NCI-H2196 treated with DMSO at 0.1 percent for 48 hours (cell line): ENCODE measurements around the gene GPX4.
"Not testable (repeated sequence)": the region's sequence is repeated elsewhere in the genome, so short reads cannot be mapped to it uniquely, and the experiment has no call there.

ENCODE experiments used
- DNase-seq: peaks from one replicate; lab custom pipeline; 2025; ENCODE audit not compliant: unreplicated experiment; lab: John Stamatoyannopoulos, UW

GPX4 gene

DNA sequence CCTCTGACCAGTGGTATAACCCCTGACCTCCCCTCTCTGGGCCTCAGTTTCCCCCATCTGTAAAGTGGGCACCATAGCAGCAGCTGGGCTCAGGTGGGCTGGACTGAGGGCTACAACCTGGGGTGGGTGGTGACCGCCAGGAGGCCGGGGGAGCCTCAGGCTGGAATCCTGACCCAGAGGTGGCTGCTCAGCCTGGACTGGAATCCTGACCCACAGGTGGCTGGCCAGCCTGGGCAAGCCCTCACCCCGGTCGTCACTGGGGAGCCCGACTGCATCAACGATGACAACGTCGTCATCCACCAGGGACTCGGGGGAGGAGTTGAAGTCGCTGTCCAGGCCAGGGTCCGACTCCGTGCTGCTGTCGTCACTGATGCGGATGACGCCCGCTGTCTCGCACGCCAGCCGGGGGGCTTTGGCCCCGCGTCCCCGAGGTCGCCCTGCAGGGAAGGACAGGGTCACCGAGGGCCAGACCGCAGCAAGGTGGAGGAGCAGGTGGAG, 10.2 kb downstream of the GPX4 start:
- no peak for DNase-seq

DNA sequence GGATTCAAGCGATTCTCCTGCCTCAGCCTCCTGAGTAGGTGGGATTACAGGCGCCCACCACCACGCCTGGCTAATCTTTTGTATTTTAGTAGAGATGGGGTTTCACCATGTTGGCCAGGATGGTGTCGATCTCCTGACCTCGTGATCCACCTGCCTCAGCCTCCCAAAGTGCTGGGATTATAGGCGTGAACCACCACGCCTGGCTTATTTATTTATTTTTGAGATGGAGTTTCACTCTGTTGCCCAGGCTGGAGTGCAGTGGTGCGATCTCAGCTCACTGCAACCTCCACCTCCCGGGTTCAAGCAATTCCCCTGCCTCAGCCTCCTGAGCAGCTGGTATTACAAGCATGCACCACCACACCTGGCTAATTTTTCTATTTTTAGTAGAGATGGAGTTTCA, 10.9 kb downstream of the GPX4 start:
- not testable (repeated sequence) for DNase-seq

DNA sequence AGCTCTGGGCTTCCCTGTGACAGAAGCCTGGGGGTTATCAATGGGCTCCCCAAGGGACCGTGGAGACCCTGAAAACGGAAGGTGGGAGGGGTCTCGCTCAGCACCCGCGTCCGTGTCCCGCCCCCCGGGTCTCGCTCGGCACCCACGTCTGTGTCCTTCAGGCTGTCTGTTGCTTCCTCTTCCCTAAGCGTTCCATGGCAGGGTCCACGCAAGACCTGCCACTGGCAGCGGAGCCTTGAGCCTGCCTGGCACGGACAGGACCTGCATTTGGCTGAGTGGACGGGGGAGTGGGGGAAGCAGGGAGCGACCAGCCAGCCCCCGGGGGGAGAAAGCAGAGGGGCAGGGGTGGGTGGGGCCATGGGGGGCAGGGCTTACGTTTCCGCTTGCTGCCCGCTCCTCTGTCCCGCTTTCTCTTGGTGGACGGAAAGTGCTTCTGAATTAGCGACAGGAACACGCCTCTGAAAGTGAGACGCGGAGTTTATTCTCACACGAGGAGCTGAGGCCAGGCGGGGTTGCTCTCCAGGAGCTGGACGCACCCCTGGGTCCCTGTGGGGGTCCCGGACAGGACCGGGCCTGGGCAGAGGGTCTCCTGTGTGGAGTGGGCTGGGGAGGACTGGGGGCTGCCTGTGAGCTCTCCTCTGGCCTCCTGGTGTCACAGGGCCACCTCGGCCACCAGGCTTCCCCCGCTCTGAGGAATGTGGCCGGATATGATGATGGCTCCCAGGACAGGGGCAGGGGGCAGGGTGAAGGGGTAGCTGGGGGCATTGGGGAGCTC, 12.0 kb downstream of the GPX4 start:
- no peak for DNase-seq

DNA sequence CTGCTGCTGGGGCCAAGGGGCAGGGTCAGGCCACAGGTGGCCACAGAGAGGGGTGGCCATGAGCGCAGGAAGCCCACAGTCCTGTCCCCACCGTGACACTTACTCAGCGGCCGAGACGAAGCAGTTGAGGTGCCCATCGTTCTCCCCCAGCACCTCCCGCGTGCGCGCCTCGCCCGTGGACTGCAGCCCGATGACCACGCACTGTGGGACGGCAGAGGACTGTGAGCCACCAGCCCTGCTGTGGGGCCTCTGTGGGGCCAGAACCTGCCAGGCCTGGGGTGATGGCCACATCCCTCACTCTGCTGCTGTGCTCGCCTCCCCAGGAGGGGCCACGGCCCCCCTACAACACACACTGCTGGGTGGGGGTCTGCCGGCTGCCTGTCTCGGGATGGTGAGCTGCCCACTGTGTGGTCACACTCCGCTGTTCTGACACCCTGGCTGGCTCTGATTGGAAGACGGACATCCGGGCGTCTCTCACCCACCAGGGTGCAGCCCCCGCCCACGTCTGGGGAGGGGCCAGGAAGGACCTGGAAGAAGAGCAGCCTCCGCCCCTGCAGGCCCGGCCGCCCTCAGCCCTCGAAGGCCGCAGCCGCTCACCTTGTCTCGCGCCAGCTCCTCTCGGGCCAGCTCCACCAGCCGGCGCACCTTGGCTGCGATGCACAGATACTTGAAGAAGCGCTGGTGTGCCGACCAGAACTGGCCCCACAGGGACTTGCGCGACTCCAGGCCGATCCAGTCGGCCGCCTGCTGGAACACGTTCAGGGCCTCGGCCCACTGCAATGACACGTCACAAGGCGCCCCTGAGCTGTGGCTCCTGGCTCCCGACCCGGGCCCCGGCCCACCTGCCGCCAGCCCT, 13.2 kb downstream of the GPX4 start:
- DNase-seq: no peak

DNA sequence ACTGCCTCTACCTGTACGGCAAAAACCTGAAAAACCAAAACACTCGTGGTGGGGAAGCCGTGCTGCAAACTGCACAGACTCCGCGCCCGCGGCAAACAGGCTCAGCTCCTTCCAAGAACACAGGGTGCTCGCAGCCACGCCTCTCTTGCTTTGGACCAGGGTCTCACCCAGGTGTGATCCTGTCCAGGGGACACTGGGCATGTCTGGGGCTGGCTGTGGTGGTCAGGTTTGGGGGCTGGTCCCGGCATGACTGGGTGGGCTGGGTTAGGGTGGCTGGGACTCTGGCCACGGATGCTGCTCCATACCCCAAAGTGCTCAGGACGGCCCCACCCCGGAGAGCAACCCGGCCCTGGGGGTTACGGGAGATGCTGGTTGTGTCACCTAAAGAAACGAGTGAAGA, 13.9 kb downstream of the GPX4 start:
- no peak for DNase-seq

DNA sequence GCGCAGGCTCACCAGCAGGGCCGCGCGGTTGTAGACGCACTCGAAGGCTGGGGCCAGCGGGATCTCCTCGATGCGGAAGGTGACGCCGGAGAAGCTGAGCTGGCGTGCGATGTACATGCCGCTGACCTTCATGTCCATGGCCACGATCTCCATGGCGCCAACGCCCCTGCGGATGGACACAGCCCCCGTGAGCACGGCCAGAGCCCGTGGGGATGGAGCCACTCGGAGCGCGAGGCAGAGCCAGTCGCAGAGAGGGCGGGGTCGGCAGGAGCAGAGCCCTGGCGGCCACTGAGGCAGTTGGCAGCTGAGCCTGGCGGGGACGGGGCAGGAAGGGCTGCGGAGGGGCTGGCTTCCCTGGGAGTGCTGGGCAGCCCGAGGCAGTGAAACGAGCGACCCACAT, 15.2 kb downstream of the GPX4 start:
- DNase-seq: no peak

DNA sequence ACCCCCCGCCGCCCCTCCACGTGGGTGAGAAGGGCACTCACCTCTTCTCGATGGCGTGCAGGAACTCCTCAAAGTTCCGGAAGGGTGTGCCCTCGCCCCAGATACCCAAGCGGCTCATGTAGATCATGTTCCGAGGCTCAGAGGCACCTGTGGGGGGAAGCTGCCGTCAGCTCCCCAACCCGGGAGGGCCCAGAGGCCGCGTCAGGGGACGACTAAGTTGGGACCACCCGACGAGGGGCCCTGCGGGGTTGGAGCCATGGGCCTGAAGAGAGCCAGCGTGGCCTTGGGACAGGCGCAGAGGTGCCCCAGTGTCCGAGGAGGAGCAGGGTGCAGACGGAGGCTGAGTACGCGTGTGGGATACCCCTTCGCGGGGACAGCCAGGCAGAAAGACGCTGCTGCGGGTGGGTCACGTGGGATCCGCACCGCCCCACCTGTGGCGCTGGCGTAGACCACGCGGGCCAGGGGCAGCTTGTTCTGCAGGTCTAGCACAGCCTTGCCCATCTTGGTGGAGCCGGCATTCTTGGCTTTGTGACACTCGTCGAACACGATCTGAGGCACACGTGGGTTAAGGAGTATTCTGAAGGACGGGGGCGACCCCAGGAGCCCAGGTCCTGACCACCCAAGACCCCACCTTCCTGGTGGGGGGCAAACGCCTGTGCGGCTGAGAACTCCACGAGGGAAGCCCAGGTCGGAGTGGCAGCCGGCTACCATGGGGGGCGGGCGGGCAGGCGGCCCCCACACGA, 15.9 kb downstream of the GPX4 start:
- no peak for DNase-seq

DNA sequence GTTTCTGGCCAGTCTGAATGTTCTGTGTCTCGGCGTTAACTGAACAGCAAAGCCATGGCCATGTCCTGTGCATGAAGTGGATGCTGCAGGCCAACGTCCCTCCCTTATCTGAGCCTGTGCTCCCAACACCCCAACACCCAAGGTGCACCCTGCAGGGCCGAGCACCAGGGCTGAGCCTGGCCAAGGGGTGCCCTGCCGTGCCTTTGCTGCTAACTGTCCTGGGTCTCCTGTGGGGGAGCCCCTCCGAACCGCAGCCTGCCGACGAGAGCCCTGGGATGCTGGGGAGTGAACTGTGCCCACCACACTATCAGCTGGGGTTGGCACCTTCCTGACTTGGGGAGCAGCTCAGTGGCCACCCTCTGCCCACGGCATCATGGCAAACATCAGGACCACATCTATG, 17.6 kb downstream of the GPX4 start:
- DNase-seq: no peak

DNA sequence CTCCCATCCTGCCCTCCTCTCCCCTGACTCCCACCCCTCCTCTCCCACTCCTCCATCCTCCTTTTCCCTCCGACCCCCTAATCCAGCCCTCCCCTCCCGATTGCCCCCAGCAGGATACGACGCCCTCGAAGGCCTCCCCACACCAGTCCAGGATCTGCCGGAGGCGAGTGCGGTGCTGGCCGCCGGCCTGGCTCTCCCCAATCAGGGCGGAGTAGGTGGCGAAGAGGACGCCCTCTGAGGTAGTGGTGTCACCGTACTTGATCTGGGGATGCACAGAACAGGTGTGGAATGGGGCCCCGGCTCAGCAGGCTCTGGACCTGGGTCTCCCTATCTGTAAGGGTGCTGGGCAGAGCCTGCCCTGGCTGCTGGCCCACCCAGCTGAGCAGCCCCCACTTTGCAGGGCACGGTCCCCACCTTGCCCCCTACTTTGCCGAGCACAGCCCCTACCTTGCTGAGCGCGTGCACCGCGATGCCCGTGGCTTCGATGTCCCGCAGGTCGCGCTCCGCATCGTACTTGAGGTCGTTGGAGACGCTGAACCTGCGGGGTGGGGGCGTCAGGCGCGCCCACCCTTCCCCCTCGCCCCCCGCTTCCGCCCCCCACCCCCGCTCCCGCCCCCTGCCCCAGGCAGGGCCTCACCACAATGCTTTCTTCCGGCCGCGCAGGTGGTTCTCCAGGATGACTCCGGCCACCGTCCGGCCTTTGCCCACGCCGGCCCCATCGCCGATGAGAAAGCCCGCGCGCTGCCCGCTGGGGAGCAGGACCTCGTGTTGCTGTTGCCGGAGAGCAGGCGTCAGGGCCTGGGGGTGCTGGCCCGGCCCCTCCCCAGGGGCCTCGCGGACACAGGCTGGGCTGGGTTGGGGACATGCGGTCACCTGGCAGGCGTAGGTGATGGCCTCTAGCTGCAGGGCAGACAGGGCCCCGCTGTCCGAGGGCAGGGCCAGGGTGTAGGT, 18.5 kb downstream of the GPX4 start:
- DNase-seq: no peak

DNA sequence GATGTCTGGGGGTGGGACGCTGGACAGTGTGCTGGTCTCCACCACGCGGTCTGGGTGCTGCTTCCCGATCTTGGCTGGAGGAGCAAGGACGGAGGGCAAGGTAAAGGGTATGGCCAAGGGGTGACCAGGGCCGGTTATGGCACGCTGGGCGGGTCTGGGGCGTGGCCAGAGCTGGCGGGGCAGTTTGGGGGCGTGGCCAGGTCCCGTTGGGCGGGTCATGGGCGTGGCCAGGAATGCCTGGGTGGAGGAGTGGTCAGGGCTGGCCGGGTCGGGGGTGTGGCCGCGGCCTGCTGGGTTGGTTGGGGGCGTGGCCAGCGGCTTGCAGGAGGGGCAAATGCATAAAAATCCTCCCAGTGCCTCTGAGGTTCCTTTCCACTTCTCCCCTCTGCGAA, 19.2 kb downstream of the GPX4 start:
- peak; percentile 25 for DNase-seq

DNA sequence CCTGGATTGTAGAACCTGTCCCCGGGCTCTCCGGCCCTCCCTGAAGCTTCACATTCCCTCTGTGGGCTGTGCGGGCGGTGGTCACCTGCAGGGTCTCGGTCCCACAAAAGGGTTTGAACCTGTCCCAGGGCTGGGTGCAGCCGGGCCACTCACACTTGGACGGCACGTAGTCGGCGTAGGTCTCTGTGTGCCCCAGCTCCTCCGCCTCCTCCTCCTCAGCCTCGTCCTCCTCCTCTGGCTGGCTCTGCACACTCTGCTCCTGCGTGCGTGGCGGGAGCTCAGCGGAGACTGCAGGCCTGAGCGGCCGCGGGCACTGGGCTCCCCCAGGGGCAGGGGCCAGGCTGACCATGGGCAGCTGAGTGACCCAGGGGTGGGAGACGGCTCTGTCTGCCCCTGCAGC, 19.6 kb downstream of the GPX4 start:
- DNase-seq: no peak

DNA sequence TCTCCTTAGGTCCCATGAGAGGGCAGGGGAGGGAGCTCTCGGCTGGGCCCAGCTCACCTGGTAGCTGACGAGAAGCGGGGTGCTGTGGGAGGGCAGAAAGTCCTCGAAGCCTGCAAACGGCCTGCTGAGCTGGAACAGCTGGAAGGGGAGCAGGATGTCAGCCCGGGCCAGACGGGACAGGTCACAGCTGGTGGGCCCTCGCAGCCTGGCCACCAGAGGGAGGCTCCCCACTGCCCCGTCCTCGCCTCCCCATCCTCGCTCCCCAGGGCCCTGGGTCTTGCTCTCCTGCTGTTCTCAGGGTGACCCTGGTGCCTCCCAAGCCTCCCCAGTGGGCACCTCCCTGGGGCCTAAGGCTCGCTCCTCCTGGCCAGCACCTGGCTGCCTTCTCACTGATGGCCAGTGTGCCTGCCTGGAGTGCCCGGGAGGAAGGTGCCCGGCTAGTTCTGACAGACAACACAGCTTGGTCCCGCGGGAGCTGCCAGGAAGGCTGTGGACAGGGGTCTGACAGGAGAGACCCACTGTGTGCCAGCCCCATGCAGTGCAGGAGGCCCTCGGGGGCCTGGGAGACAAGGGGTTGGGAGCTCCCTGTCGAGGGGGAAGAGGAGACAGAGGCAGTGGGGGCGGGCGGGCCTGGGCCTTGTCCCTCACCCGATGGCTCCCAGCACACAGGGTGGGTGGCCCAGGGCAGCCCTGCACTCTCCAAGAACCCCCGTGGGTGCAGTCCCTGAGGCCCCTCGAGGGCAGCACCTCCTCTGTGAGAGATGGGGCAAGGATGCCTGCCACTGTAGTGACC, 20.3 kb downstream of the GPX4 start:
- DNase-seq: no peak

DNA sequence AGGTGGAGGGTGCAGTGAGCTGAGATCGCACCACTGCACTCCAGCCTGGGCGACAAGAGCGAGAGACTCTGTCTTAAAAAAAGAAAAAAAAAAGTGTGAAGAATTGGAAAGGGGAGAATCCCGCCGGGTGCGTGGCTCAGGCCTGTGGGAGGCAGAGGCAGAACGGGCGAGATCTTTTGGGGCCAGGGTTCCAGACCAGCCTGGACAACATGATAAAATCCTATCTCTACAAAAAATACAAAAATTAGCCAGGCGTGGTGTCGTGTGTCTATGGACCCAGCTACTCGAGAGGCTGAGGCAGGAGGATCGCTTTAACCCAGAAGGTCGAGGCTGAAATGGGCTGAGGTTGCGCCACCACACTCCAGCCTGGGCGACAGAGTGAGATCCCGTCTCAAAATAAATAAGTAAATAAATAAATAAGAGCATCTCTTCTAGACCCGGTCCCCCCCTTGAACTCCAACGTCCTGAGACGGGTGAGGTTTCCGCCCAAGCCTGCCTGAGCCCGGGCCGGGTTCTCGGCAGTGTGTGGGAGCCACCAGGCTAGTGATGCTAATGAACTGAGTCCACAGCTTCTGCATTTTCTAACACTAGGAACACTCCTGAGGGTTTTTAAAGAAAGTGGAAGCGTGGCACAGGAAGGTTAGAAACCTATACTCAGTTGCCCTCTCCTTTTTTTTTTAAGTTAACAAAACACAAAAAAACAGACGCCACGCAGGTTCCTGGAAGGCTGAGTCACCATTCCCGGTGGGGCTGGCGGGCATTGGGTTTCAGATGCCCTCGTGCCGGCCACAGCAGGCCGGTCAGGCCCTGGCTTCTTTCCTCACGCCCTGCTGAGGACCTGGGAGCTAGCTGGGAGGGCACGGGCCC, 22.0 kb downstream of the GPX4 start:
- DNase-seq: no peak

DNA sequence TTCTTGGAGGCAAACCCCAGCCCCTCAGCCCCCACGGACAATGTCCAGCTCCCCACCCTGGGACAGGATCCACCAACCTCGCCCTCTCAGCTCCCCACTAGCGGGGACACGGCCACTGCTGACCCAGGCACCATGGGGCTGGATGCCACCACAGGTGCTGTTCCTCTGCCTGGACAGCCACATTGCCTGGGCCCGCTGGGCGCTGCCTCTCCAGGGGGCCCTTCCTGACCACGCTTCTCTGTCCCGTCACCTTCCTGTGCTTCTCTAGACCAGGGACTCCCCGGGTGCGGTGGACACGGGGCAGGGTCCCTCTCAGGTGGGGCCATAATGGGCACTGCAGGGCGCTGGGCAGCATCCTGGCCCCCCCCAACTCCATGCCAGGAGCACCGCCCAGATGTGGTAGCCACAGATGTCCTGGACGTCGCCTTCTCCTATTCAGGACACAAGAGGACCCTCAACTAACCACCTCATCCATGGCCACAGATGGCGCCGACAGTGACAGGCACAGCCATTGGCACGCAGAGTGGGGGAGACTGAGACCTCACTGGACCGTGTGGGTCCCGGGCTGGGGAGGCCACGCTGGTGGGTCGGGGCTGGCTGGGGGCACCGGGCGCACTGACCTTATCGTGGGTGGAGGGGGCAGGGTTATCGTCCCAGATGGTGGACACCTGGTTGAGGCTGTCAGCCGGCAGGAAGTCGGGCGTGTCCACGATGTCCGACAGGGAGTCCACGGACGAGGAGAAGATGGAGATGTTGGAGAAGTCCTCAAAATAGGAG, 23.4 kb downstream of the GPX4 start:
- no peak for DNase-seq

DNA sequence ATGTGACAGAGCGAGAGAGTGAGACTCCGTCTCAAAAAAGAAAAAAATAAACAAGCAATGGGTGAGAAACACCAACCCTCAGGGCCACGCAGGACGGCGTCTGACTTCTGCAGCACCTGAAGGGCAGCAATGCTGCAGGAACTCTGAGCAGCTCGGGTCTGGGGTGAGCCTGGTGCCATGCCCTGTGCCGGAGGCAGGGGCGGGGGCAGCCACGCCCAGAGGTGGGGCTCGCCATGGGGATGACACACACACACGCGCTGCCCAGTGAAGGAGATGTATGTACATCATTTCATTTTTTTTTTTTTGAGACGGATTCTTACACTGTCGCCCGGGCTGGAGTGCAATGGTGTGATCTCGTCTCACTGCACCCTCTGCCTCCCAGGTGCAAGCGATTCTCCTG, 24.3 kb downstream of the GPX4 start:
- DNase-seq: no peak

DNA sequence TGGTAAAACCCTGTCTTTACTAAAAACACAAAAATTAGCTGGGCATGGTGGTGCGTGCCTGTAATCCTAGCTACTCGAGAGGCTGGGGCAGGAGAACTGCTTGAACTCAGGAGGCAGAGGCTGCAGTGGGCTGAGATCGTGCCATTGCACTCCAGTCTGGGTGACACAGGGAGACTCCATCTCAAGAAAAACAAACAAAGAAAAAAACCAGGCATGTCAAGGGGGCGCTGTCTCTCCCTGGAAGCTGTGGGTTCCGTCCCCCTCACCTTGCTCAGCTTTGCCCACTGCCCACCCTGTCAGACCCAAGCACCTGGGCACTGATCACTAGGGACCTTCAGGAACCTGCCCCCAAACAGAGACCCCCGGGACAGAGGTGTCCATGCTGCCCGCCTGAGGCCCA, 25.3 kb downstream of the GPX4 start:
- DNase-seq: not testable (repeated sequence)

DNA sequence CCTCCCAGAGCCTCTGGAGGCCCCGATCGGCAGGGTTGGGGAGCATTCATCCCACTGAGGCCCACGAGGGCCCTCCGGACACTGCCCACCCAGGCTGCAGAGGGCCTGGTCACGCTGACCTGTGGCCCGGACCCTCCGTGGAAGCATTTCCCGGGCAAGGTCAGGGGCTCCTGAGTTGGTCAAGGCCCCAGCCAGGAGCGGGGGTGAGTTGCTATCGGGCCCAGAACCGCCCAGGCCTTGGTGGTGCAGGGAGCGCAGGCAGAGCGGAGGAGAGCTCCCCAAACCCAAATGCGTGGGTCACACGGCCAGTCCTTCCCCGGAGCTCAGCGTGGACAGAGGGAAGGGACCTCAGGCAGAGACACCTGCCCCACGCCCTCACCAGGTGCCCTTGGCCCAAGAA, 25.7 kb downstream of the GPX4 start:
- no peak for DNase-seq
